GM23248 (cell line): ENCODE measurements around the gene CD300LG. TPM values are rescaled to one million over a fixed set of nuclear protein-coding genes. Genes with fewer than 3 reads are reported as not detected.

Source experiments
- DNase-seq: peaks from one replicate; pipeline ENCODE4 v3.0.0-alpha.2; 2015
- H2AFZ ChIP-seq: fragments of 200-600 bp; sonication (generic); 2 replicates; pipeline ENCODE4 v1.6.1; 2016; ENCODE audit warnings: antibody characterized with exemption
- H3F3A ChIP-seq: fragments of 200-600 bp; sonication (generic); 2 replicates; pipeline ENCODE4 v1.6.1; 2016; ENCODE audit warnings: mild to moderate bottlenecking, antibody characterized with exemption, mixed run types; ENCODE audit not compliant: insufficient read depth
- H3K27ac ChIP-seq: fragments of 200-600 bp; sonication (generic); 2 replicates; pipeline ENCODE4 v1.5.1; 2016; ENCODE audit warnings: mild to moderate bottlenecking
- H3K27me3 ChIP-seq: fragments of 200-600 bp; sonication (generic); replicated peaks from 2 replicates; pipeline ENCODE4 v1.6.1; 2016; ENCODE audit warnings: mild to moderate bottlenecking; ENCODE audit not compliant: insufficient read depth
- H3K36me3 ChIP-seq: fragments of 200-600 bp; sonication (generic); 2 replicates; pipeline ENCODE4 v1.6.1; 2016; ENCODE audit warnings: low read depth, mild to moderate bottlenecking
- H3K4me1 ChIP-seq: fragments of 200-600 bp; sonication (generic); 2 replicates; pipeline ENCODE4 v1.6.1; 2016; ENCODE audit warnings: mild to moderate bottlenecking; ENCODE audit not compliant: insufficient read depth
- H3K4me2 ChIP-seq: fragments of 200-600 bp; sonication (generic); one replicate; pipeline ENCODE4 v1.6.1; 2016; ENCODE audit warnings: mild to moderate bottlenecking; ENCODE audit not compliant: unreplicated experiment
- H3K4me3 ChIP-seq: fragments of 200-600 bp; sonication (generic); 2 replicates; pipeline ENCODE4 v1.5.1; 2016; ENCODE audit warnings: mild to moderate bottlenecking
- H3K79me2 ChIP-seq: fragments of 200-600 bp; sonication (generic); 2 replicates; pipeline ENCODE4 v1.6.1; 2016; ENCODE audit warnings: mild to moderate bottlenecking; ENCODE audit not compliant: insufficient read depth
- H3K9ac ChIP-seq: fragments of 200-600 bp; sonication (generic); 2 replicates; pipeline ENCODE4 v1.6.1; 2016; ENCODE audit warnings: mild to moderate bottlenecking
- H3K9me2 ChIP-seq: fragments of 200-600 bp; sonication (generic); 2 replicates; pipeline ENCODE4 v1.6.1; 2016; ENCODE audit warnings: mixed run types, mild to moderate bottlenecking, moderate library complexity; ENCODE audit not compliant: insufficient read depth
- H3K9me3 ChIP-seq: fragments of 200-600 bp; sonication (generic); one replicate; pipeline ENCODE4 v1.6.1; 2017; ENCODE audit warnings: low read depth
- H4K20me1 ChIP-seq: fragments of 200-600 bp; sonication (generic); 2 replicates; pipeline ENCODE4 v1.6.0; 2016; ENCODE audit not compliant: insufficient read depth
- EZH2 ChIP-seq: fragments of 200-600 bp; sonication (generic); IDR thresholded peaks from 2 replicates; pipeline ENCODE4 v1.6.1; 2018; ENCODE audit warnings: antibody characterized with exemption, mild to moderate bottlenecking; ENCODE audit not compliant: insufficient read depth, poor library complexity, severe bottlenecking
- EZH2phosphoT487 ChIP-seq: fragments of 200-600 bp; sonication (generic); IDR thresholded peaks from 2 replicates; pipeline ENCODE4 v1.6.1; 2018; ENCODE audit warnings: antibody characterized with exemption, moderate library complexity, mild to moderate bottlenecking, low read depth; ENCODE audit not compliant: insufficient read depth
- WGBS, 2 experiments: methylation state at CpG; one replicate each; pipeline ENCODE4 v1.1.6; 2015 to 2017; ENCODE audit warnings: low lambda C conversion rate in 2 of 2, low coverage in 1 of 2; ENCODE audit errors: missing lambda C conversion rate in 2 of 2; 5-methylcytosine and 5-hydroxymethylcytosine counted together
- in situ Hi-C: fragments of 300-500 bp; cut with MboI; formaldehyde crosslinking; loops from 2 replicates; pipeline ENCODE4 v1.15.0; 2020
- polyA plus RNA-seq: library from polyadenylated mRNA; unstranded; fragments of >200 nt; fragmentation: Nextera tagmentation; extraction: Ambion mirVana; gene quantifications from 2 replicates; pipeline ENCODE4 v1.2.1, GENCODE V29; 2016
- total RNA-seq: library from RNA; depleted of rRNA; stranded (reverse); fragments of >200 nt; shearing (Covaris generic); gene quantifications from 2 replicates; pipeline ENCODE4 v1.2.3, GENCODE V29; 2014

CD300LG gene
- total and polyA plus RNA-seq, 2 experiments from 2014 or later = not detected

- TF ChIP-seq EZH2phosphoT487 (no peak), EZH2 (no peak)
Observed at GRCh38 chr17:43826206-43826605, 20.8 kb upstream of the CD300LG start.

GRCh38 chr17:43827596-43827995 lies 19.4 kb upstream of the CD300LG start:
- no peaks in the 10 kb centered on the region for H3K27me3 ChIP-seq
- peaks cover 5% of the 10 kb centered on the region; the same call in 1 of the 2 replicates for H3K36me3 ChIP-seq
- no peaks in the 10 kb centered on the region for H3K79me2 ChIP-seq
- no peaks in the 10 kb centered on the region for H3K9me3 ChIP-seq
- no peak overlapping the region for H3K4me2 ChIP-seq
- H3K9me2 ChIP-seq = no peaks in the 10 kb centered on the region
- H2AFZ ChIP-seq = no peak overlapping the region
- in situ Hi-C loops = no loop called here
- H3K4me3 ChIP-seq = no peak overlapping the region
- 96% methylated on average over 9 of the region's 9 CpGs for WGBS, 2 experiments
- H3F3A ChIP-seq = 0 out of 2 replicates have a peak, but pooled peaks cover 4% of the 10 kb centered on the region
- no peak overlapping the region for H3K9ac ChIP-seq
- TF ChIP-seq EZH2 (no peak), EZH2phosphoT487 (no peak)
- no peaks in the 10 kb centered on the region for H4K20me1 ChIP-seq
- H3K27ac ChIP-seq = no peak overlapping the region
- DNase-seq = no peak
- H3K4me1 ChIP-seq = peaks cover 6% of the 10 kb centered on the region; the same call in 1 of the 2 replicates

More at GRCh38 chr17:43826206-43826605, 20.8 kb upstream of the CD300LG start:
- H3K79me2 ChIP-seq = no peaks in the 10 kb centered on the region
- no peak overlapping the region for H3K27ac ChIP-seq
- peaks cover 5% of the 10 kb centered on the region; the same call in 1 of the 2 replicates for H3K36me3 ChIP-seq
- H3F3A ChIP-seq = no peaks in the 10 kb centered on the region
- H3K27me3 ChIP-seq = no peaks in the 10 kb centered on the region
- no peak overlapping the region for H3K4me2 ChIP-seq
- H3K9me2 ChIP-seq = no peaks in the 10 kb centered on the region
- no peaks in the 10 kb centered on the region for H3K4me1 ChIP-seq
- no peak overlapping the region for H3K9ac ChIP-seq
- DNase-seq = no peak
- no peaks in the 10 kb centered on the region for H3K9me3 ChIP-seq
- in situ Hi-C loops = no loop called here
- no peaks in the 10 kb centered on the region for H4K20me1 ChIP-seq
- 92 to 94% methylated on average over 7 of the region's 7 CpGs for WGBS, 2 experiments
- no peak overlapping the region for H2AFZ ChIP-seq
- no peak overlapping the region for H3K4me3 ChIP-seq

GRCh38 chr17:43829738-43830137 lies 17.2 kb upstream of the CD300LG start:
- Histone ChIP-seq H3K9me3 (no peaks in the 10 kb centered on the region), H3K9ac (no peak overlapping the region), H2AFZ (no peak overlapping the region), H3K4me2 (no peak overlapping the region), H3K27me3 (no peaks in the 10 kb centered on the region), H3K36me3 (peaks cover 5% of the 10 kb centered on the region; the same call in 1 of the 2 replicates), H3K27ac (no peak overlapping the region), H3K4me3 (no peak overlapping the region), H3K4me1 (peaks cover 14% of the 10 kb centered on the region), H3K79me2 (no peaks in the 10 kb centered on the region), H3K9me2 (no peaks in the 10 kb centered on the region), H3F3A (peaks cover 11% of the 10 kb centered on the region; the same call in 1 of the 2 replicates), H4K20me1 (no peaks in the 10 kb centered on the region)
- no peak for TF ChIP-seq EZH2phosphoT487
- no peak for TF ChIP-seq EZH2
- WGBS, 2 experiments = 97 to 99% methylated on average over 13 to 14 of the region's 14 CpGs
- in situ Hi-C loops = no loop called here
- DNase-seq = no peak

- peaks cover 5% of the 10 kb centered on the region; the same call in 1 of the 2 replicates for H3K36me3 ChIP-seq
- H3K79me2 ChIP-seq = no peaks in the 10 kb centered on the region
- no peak overlapping the region for H3K9ac ChIP-seq
- no peaks in the 10 kb centered on the region for H3K27me3 ChIP-seq
- in situ Hi-C loops = no loop called here
- no peak overlapping the region for H3K27ac ChIP-seq
- H3K4me3 ChIP-seq = no peak overlapping the region
- no peaks in the 10 kb centered on the region for H3K9me3 ChIP-seq
- H3K9me2 ChIP-seq = no peaks in the 10 kb centered on the region
- TF ChIP-seq EZH2 (no peak), EZH2phosphoT487 (no peak)
- peaks cover 14% of the 10 kb centered on the region for H3K4me1 ChIP-seq
- no peaks in the 10 kb centered on the region for H4K20me1 ChIP-seq
- DNase-seq = no peak
- 96 to 99% methylated on average over 7 of the region's 7 CpGs for WGBS, 2 experiments
- no peak overlapping the region for H2AFZ ChIP-seq
- H3F3A ChIP-seq = peaks cover 11% of the 10 kb centered on the region; the same call in 1 of the 2 replicates
- H3K4me2 ChIP-seq = no peak overlapping the region
Observed at GRCh38 chr17:43830510-43831140, 16.4 kb upstream of the CD300LG start.
